H1 (cell line): ENCODE data around the gene CIC. TPM values are rescaled to one million over a fixed set of nuclear protein-coding genes. Genes with fewer than 3 reads are reported as not detected.

Experiments
- CTCF ChIA-PET: fragments of 300-600 bp; sonication (Branson Sonifier 250); formaldehyde crosslinking; loops from one replicate; lab custom pipeline; 2021; ENCODE audit not compliant: partially characterized antibody; lab: Charles Lee
- POLR2A ChIA-PET: fragments of 300-600 bp; sonication (Branson Sonifier 250); formaldehyde crosslinking; loops from one replicate; lab custom pipeline; 2021; ENCODE audit warnings: inconsistent platforms; ENCODE audit not compliant: partially characterized antibody; lab: Charles Lee
- DNase-seq, 2 experiments: peaks; one replicate each; pipeline versions ENCODE4 v3.0.0 to v3.0.0-alpha.2; 2010 to 2022; ENCODE audit warnings: low spot score in 2 of 2, low read depth in 1 of 2, mixed read lengths in 1 of 2
- FAIRE-seq: peaks from 2 replicates; lab custom pipeline; 2011; peaks lifted over from hg19 to GRCh38; lab: Jason Lieb, UNC
- H2AFZ ChIP-seq: 2 replicates; pipeline ENCODE4 v1.8.1; 2012; ENCODE audit warnings: low read length, inconsistent platforms
- H2AK5ac ChIP-seq: 2 replicates; pipeline ENCODE4 v1.6.1; 2013; ENCODE audit warnings: low read depth, low read length
- H2BK120ac ChIP-seq: replicated peaks from 2 replicates; pipeline ENCODE3; 2013; ENCODE audit warnings: low read depth, low read length, inconsistent platforms
- H2BK12ac ChIP-seq: 2 replicates; pipeline ENCODE4 v1.6.1; 2013; ENCODE audit warnings: low read depth, low read length
- H2BK15ac ChIP-seq: 2 replicates; pipeline ENCODE4 v1.6.1; 2013; ENCODE audit warnings: low read length
- H2BK20ac ChIP-seq: 2 replicates; pipeline ENCODE4 v1.6.1; 2013; ENCODE audit warnings: low read length
- H2BK5ac ChIP-seq: 2 replicates; pipeline ENCODE4 v1.6.1; 2013; ENCODE audit warnings: low read depth, low read length
- H3K14ac ChIP-seq: 2 replicates; pipeline ENCODE4 v1.6.1; 2013; ENCODE audit warnings: inconsistent platforms; ENCODE audit not compliant: insufficient read length
- H3K18ac ChIP-seq: 2 replicates; pipeline ENCODE4 v1.6.1; 2013; ENCODE audit warnings: low read length; ENCODE audit errors: extremely low read depth
- H3K23ac ChIP-seq: 2 replicates; pipeline ENCODE4 v1.6.1; 2013; ENCODE audit warnings: inconsistent platforms; ENCODE audit not compliant: insufficient read length
- H3K23me2 ChIP-seq: 2 replicates; pipeline ENCODE4 v1.6.1; 2013; ENCODE audit warnings: low read depth, low read length
- H3K27ac ChIP-seq: 2 replicates; pipeline ENCODE4 v1.6.1; 2011; ENCODE audit warnings: low read depth, low read length, inconsistent platforms
- H3K27me3 ChIP-seq, 4 experiments: replicated peaks in 1 of 4; 1 replicate in 1 of 4; 2 replicates in 3 of 4; pipeline versions ENCODE4 v1.6.1 to v1.8.1; 2011 to 2013; ENCODE audit warnings: low read length in 3 of 4, mild to moderate bottlenecking in 3 of 4, inconsistent platforms in 2 of 4, mixed read lengths in 2 of 4, moderate library complexity in 1 of 4; ENCODE audit not compliant: control insufficient read depth in 3 of 4, insufficient read depth in 3 of 4; ENCODE audit errors: extremely low read depth in 1 of 4
- H3K36me3 ChIP-seq, 4 experiments: 2 replicates each; pipeline versions ENCODE4 v1.6.1 to v1.8.1; 2011 to 2013; ENCODE audit warnings: mild to moderate bottlenecking in 4 of 4, low read length in 3 of 4, moderate library complexity in 2 of 4, control low read depth in 1 of 4, inconsistent platforms in 1 of 4; ENCODE audit not compliant: insufficient read depth in 4 of 4, control insufficient read depth in 2 of 4
- H3K4ac ChIP-seq: replicated peaks from 2 replicates; pipeline ENCODE3; 2013; ENCODE audit warnings: low read length, low read depth, mixed read lengths, inconsistent platforms; ENCODE audit not compliant: insufficient read length
- H3K4me1 ChIP-seq, 4 experiments: replicated peaks in 1 of 4; 1 replicate in 1 of 4; 2 replicates in 3 of 4; pipeline versions ENCODE4 v1.6.1 to v1.8.1; 2011 to 2013; ENCODE audit warnings: low read length in 3 of 4, inconsistent platforms in 2 of 4, mixed read lengths in 1 of 4; ENCODE audit not compliant: insufficient read depth in 4 of 4, control insufficient read depth in 3 of 4
- H3K4me2 ChIP-seq, 2 experiments: 2 replicates each; pipeline versions ENCODE4 v1.6.1 to v1.8.1; 2011 to 2013; ENCODE audit warnings: low read depth in 2 of 2, low read length in 2 of 2, control low read depth in 1 of 2, inconsistent platforms in 1 of 2, mild to moderate bottlenecking in 1 of 2; ENCODE audit not compliant: insufficient read depth in 1 of 2
- H3K4me3 ChIP-seq, 4 experiments: fragments of 200-600, 300-600 bp in 1 of 4; sonication (generic), shearing (Covaris generic), sonication (Bioruptor Twin) in 1 of 4; 2 replicates each; pipeline versions ENCODE4 v1.5.1 to v1.8.1; 2011 to 2016; ENCODE audit warnings: low read length in 4 of 4, low read depth in 3 of 4, control low read depth in 2 of 4, inconsistent platforms in 2 of 4, mild to moderate bottlenecking in 2 of 4, mixed read lengths in 1 of 4, moderate library complexity in 1 of 4; ENCODE audit not compliant: insufficient read depth in 2 of 4; ENCODE audit errors: extremely low read depth in 1 of 4
- H3K56ac ChIP-seq: replicated peaks from 2 replicates; pipeline ENCODE3; 2013; ENCODE audit warnings: low read depth, mild to moderate bottlenecking, mixed read lengths, low read length, inconsistent platforms; ENCODE audit not compliant: insufficient read length
- H3K79me1 ChIP-seq: 2 replicates; pipeline ENCODE4 v1.6.1; 2013; ENCODE audit warnings: low read depth, low read length, control low read depth
- H3K79me2 ChIP-seq, 2 experiments: 2 replicates each; pipeline versions ENCODE4 v1.6.1 to v1.8.1; 2012 to 2013; ENCODE audit warnings: low read length in 2 of 2, mild to moderate bottlenecking in 2 of 2, inconsistent platforms in 1 of 2; ENCODE audit not compliant: insufficient read depth in 2 of 2, control insufficient read depth in 1 of 2
- H3K9ac ChIP-seq, 4 experiments: replicated peaks in 1 of 4; 1 replicate in 1 of 4; 2 replicates in 3 of 4; pipeline versions ENCODE4 v1.6.1 to v1.8.1; 2011 to 2013; ENCODE audit warnings: low read depth in 3 of 4, low read length in 3 of 4, control low read depth in 2 of 4, mild to moderate bottlenecking in 2 of 4, moderate library complexity in 2 of 4, inconsistent platforms in 1 of 4; ENCODE audit errors: extremely low read depth in 1 of 4
- H3K9me3 ChIP-seq, 2 experiments: 2 replicates each; pipeline versions ENCODE4 v1.6.1 to v1.8.1; 2012 to 2013; ENCODE audit warnings: mild to moderate bottlenecking in 2 of 2, moderate library complexity in 2 of 2, control low read depth in 1 of 2, inconsistent platforms in 1 of 2, low read depth in 1 of 2, low read length in 1 of 2, mixed read lengths in 1 of 2; ENCODE audit not compliant: insufficient read depth in 2 of 2
- H4K20me1 ChIP-seq, 2 experiments: replicated peaks in 1 of 2; 2 replicates each; pipeline versions ENCODE3 to v1.8.1; 2011 to 2013; ENCODE audit warnings: inconsistent platforms in 2 of 2, low read length in 2 of 2, mild to moderate bottlenecking in 1 of 2; ENCODE audit not compliant: insufficient read depth in 2 of 2, control insufficient read depth in 1 of 2
- H4K5ac ChIP-seq: 2 replicates; pipeline ENCODE4 v1.6.1; 2013; ENCODE audit warnings: low read length, low read depth, mixed read lengths, inconsistent platforms; ENCODE audit not compliant: insufficient read length
- H4K8ac ChIP-seq: 2 replicates; pipeline ENCODE4 v1.8.0; 2013; ENCODE audit warnings: mild to moderate bottlenecking, moderate library complexity, low read length, inconsistent platforms; ENCODE audit not compliant: insufficient read depth; ENCODE audit errors: extremely low read depth
- H4K91ac ChIP-seq: replicated peaks from 2 replicates; pipeline ENCODE3; 2013; ENCODE audit warnings: low read length, mixed read lengths, inconsistent platforms; ENCODE audit not compliant: insufficient read length
- POLR2A ChIP-seq, 2 experiments: IDR thresholded peaks; 1 replicate in 1 of 2; 2 replicates in 1 of 2; pipeline ENCODE4 v1.6.1; 2011; ENCODE audit warnings: low read depth in 2 of 2, low read length in 2 of 2, mild to moderate bottlenecking in 2 of 2; ENCODE audit errors: control extremely low read depth in 1 of 2
- TAF7 ChIP-seq: optimal IDR thresholded peaks from 2 replicates; pipeline ENCODE3; 2011; ENCODE audit warnings: low read depth, mild to moderate bottlenecking, inconsistent platforms, low read length, moderate library complexity, borderline replicate concordance
- WGBS, 2 experiments: shearing (Covaris generic) in 1 of 2; methylation state at CpG; one replicate each; pipeline versions ENCODE4 v1.1.6 to v1.1.7; 2013 to 2015; ENCODE audit warnings: low lambda C conversion rate in 2 of 2, mixed read lengths in 2 of 2, inconsistent platforms in 1 of 2, low coverage in 1 of 2, missing lambda C conversion rate in 1 of 2; ENCODE audit not compliant: insufficient replicate concordance in 2 of 2, insufficient coverage in 1 of 2, insufficient read length in 1 of 2; ENCODE audit errors: extremely low coverage in 1 of 2, missing lambda C conversion rate in 1 of 2; 5-methylcytosine and 5-hydroxymethylcytosine counted together
- polyA plus RNA-seq, 7 experiments: library from polyadenylated mRNA; depleted of rRNA in 3 of 7; stranded (reverse) in 5 of 7; unstranded in 2 of 7; fragments of >200 nt in 5 of 7; fragments of 200-250 nt in 2 of 7; gene quantifications; 1 replicate in 5 of 7; 2 replicates in 1 of 7; 4 replicates in 1 of 7; pipeline versions ENCODE4 v1.2.1 to v1.2.3, GENCODE V29; 2011 to 2013; ENCODE audit warnings: missing spikeins in 2 of 7, mixed read lengths in 2 of 7
- total RNA-seq: library from RNA; stranded (reverse); fragmentation: NEBNext Ultra II Directional; extraction: Animal tissue kit (Norgen Biotek cat#: 25700); gene quantifications from 2 replicates; pipeline ENCODE4 v1.2.1, GENCODE V29; 2021

Gene CIC
- total and polyA plus RNA-seq, 2 of the 8 experiments (the other 6 are each of a cell fraction or from before 2014, with no cell fraction given): 13.2 to 43.6 TPM

- no peak for DNase-seq
- Histone ChIP-seq H2AFZ (no peak overlapping the region), H2BK12ac (no peak overlapping the region), H3K4me1 (peaks cover 3 to 11% (median 8%) of the 10 kb centered on the region in 4 experiments; a peak in 6 of 7 replicates), H2BK20ac (no peak overlapping the region), H4K20me1 (peaks cover 10 to 19% of the 10 kb centered on the region in 2 experiments), H2BK5ac (no peak overlapping the region), H4K5ac (no peak overlapping the region), H3K36me3 (peaks cover 8 to 18% (median 15%) of the 10 kb centered on the region in 4 experiments), H3K23me2 (peaks cover 18% of the 10 kb centered on the region; the same call in 1 of the 2 replicates), H3K23ac (no peak overlapping the region), H3K18ac (no peak overlapping the region)
- 20% methylated on average over 6 of the region's 6 CpGs; no CpG with 5 or more reads in 1 of the 2 experiments for WGBS, 2 experiments
- TF ChIP-seq TAF7: no peak
- TF ChIP-seq POLR2A (IDR thresholded peaks at IDR 0.05; ENCODE audit: control extremely low read depth in 1 of 2, low read depth in 2 of 2, low read length in 2 of 2): 0 out of 3 replicates have a peak, but pooled peaks of 1 of the 2 experiments have one; percentile 8
- TF ChIP-seq, all 59 proteins: peak for 1
- peaks cover 9 to 24% of the 10 kb centered on the region in 2 experiments for H3K79me2 ChIP-seq
- 0 out of 2 replicates have a peak overlapping the region, but pooled peaks have one; percentile 32 for H3K27ac ChIP-seq
- no peak overlapping the region for H4K8ac ChIP-seq
- no peak overlapping the region for H3K4ac ChIP-seq
- no peak overlapping the region for H2BK15ac ChIP-seq
- FAIRE-seq: no peak
- H3K4me3 ChIP-seq: peak overlapping the region; percentile 71 to 95 (median 85)
- ChIA-PET POLR2A (interaction anchor here (0.6 to 2.2 kb wide), 8 partner anchors 9 to 95 kb away, joined by 3 to 12 read pairs (median 4); partner anchors contain the start of gene GSK3A), CTCF (interaction anchor here (0.8 to 2.0 kb wide), 11 partner anchors 12 to 111 kb away, joined by 3 to 9 read pairs (median 4); partner anchors contain the start of genes GSK3A and POU2F2)
- no peaks in the 10 kb centered on the region for H3K27me3 ChIP-seq
- no peak overlapping the region for H3K56ac ChIP-seq
- no peak overlapping the region for H3K14ac ChIP-seq
- H3K9me3 ChIP-seq: no peaks in the 10 kb centered on the region
- H2AK5ac ChIP-seq: no peak overlapping the region
- peaks cover 9% of the 10 kb centered on the region; the same call in 1 of the 2 replicates for H3K79me1 ChIP-seq
- peak overlapping the region; percentile 72 to 91 for H3K4me2 ChIP-seq
- H3K9ac ChIP-seq: peak overlapping the region in 3 of 4 experiments; percentile 58 to 68 (median 65); a peak in 4 of 7 replicates
- no peak overlapping the region for H2BK120ac ChIP-seq
- H4K91ac ChIP-seq: no peak overlapping the region
Measured at GRCh38 chr19:42220751-42221097, 48.3 kb upstream of the CIC start.
